DOHH2 (cell line): Measurements from ENCODE around the gene HINFP.
A peak's percentile ranks its signal among the peaks of the same experiment; 100 is the strongest.

Experiments
- H3F3A ChIP-seq: fragments of 200-600 bp; sonication (generic), shearing (Covaris generic); 2 replicates; pipeline ENCODE4 v1.6.0; 2016; ENCODE audit warnings: antibody characterized with exemption, mild to moderate bottlenecking; ENCODE audit not compliant: control insufficient read depth, insufficient read depth
- H3K27ac ChIP-seq: fragments of 200-600 bp; sonication (generic); 2 replicates; pipeline ENCODE4 v1.5.1; 2014; ENCODE audit warnings: low read depth, mild to moderate bottlenecking, low read length, moderate library complexity
- H3K27me3 ChIP-seq: fragments of 200-600 bp; sonication (generic); 2 replicates; pipeline ENCODE4 v1.6.1; 2014; ENCODE audit warnings: mild to moderate bottlenecking, low read length, mixed read lengths; ENCODE audit not compliant: control insufficient read depth
- H3K36me3 ChIP-seq: fragments of 200-600 bp; sonication (generic); 2 replicates; pipeline ENCODE4 v1.6.1; 2014; ENCODE audit warnings: mild to moderate bottlenecking, low read length, moderate library complexity, mixed read lengths; ENCODE audit not compliant: control insufficient read depth
- H3K4me1 ChIP-seq: fragments of 200-600 bp; sonication (generic); 2 replicates; pipeline ENCODE4 v1.6.1; 2014; ENCODE audit warnings: mild to moderate bottlenecking, low read length, mixed read lengths; ENCODE audit not compliant: control insufficient read depth
- H3K4me2 ChIP-seq: fragments of 200-600 bp; sonication (generic); 2 replicates; pipeline ENCODE4 v1.6.0; 2014; ENCODE audit warnings: mild to moderate bottlenecking, low read length, moderate library complexity
- H3K4me3 ChIP-seq: fragments of 200-600 bp; sonication (generic); 2 replicates; pipeline ENCODE4 v1.5.1; 2014; ENCODE audit warnings: mild to moderate bottlenecking, low read length, mixed read lengths
- H3K79me2 ChIP-seq: fragments of 200-600 bp; sonication (generic); 2 replicates; pipeline ENCODE4 v1.6.1; 2014; ENCODE audit warnings: mild to moderate bottlenecking, low read length, mixed read lengths; ENCODE audit not compliant: control insufficient read depth
- H3K9me2 ChIP-seq: fragments of 200-600 bp; sonication (generic); replicated peaks from 2 replicates; pipeline ENCODE4 v1.6.1; 2014; ENCODE audit warnings: mild to moderate bottlenecking, low read length, mixed read lengths; ENCODE audit not compliant: control insufficient read depth
- H3K9me3 ChIP-seq: fragments of 200-600 bp; sonication (generic); 2 replicates; pipeline ENCODE4 v1.6.1; 2014; ENCODE audit warnings: antibody characterized with exemption, low read length, mixed read lengths; ENCODE audit not compliant: control insufficient read depth, insufficient read depth
- H4K20me1 ChIP-seq: fragments of 200-600 bp; sonication (generic); 2 replicates; pipeline ENCODE4 v1.6.0; 2014; ENCODE audit warnings: low read depth, mild to moderate bottlenecking, antibody characterized with exemption, low read length, moderate library complexity; ENCODE audit not compliant: control insufficient read depth, insufficient read depth
- EZH2phosphoT487 ChIP-seq: fragments of 200-600 bp; sonication (generic); IDR thresholded peaks from 2 replicates; pipeline ENCODE4 v1.6.1; 2017; ENCODE audit warnings: borderline replicate concordance, mild to moderate bottlenecking, antibody characterized with exemption, low read length, moderate library complexity, mixed read lengths
- TF ChIP-seq, protein P1 (sequence below): fragments of 200-600 bp; sonication (generic); IDR thresholded peaks from one replicate; pipeline ENCODE4 v1.5.1; 2014; ENCODE audit warnings: antibody characterized with exemption, mild to moderate bottlenecking, low read depth, low read length; ENCODE audit not compliant: poor library complexity, severe bottlenecking

HINFP gene

GRCh38 chr11:119155733-119156492, 34.5 kb downstream of the HINFP start:
- peaks cover 60% of the 10 kb centered on the region for H3K27me3 ChIP-seq
- no peaks in the 10 kb centered on the region for H3F3A ChIP-seq
- H3K27ac ChIP-seq: no peak overlapping the region
- H3K4me3 ChIP-seq: no peak overlapping the region
- H3K36me3 ChIP-seq: no peaks in the 10 kb centered on the region
- no peaks in the 10 kb centered on the region for H3K9me3 ChIP-seq
- no peaks in the 10 kb centered on the region for H3K79me2 ChIP-seq
- H3K4me2 ChIP-seq: no peak overlapping the region
- no peaks in the 10 kb centered on the region for H4K20me1 ChIP-seq
- no peak for TF ChIP-seq EZH2phosphoT487
- TF ChIP-seq, protein P1, sequence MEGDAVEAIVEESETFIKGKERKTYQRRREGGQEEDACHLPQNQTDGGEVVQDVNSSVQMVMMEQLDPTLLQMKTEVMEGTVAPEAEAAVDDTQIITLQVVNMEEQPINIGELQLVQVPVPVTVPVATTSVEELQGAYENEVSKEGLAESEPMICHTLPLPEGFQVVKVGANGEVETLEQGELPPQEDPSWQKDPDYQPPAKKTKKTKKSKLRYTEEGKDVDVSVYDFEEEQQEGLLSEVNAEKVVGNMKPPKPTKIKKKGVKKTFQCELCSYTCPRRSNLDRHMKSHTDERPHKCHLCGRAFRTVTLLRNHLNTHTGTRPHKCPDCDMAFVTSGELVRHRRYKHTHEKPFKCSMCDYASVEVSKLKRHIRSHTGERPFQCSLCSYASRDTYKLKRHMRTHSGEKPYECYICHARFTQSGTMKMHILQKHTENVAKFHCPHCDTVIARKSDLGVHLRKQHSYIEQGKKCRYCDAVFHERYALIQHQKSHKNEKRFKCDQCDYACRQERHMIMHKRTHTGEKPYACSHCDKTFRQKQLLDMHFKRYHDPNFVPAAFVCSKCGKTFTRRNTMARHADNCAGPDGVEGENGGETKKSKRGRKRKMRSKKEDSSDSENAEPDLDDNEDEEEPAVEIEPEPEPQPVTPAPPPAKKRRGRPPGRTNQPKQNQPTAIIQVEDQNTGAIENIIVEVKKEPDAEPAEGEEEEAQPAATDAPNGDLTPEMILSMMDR: peak; percentile 16
- H3K4me1 ChIP-seq: no peaks in the 10 kb centered on the region
- H3K9me2 ChIP-seq: no peaks in the 10 kb centered on the region

DNA sequence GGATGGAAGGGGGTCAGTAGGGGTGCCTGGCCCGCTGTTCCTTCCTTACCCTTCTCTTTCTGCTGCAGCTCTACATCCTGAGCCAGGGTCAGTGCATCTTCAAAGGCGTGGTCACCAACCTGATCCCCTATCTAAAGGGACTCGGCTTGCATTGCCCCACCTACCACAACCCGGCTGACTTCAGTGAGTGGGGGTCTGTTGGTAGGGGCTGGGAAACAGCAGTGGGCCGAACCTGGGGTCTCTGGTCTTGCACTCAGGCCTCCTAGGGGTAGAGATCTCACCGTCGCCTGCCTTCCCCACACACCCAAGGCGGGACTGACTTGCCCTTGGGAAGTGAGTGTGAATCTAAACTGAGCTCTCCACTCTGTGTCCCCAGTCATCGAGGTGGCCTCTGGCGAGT, 35.1 kb downstream of the HINFP start:
- no peak overlapping the region for H3K4me2 ChIP-seq
- no peak overlapping the region for H3K27ac ChIP-seq

DNA sequence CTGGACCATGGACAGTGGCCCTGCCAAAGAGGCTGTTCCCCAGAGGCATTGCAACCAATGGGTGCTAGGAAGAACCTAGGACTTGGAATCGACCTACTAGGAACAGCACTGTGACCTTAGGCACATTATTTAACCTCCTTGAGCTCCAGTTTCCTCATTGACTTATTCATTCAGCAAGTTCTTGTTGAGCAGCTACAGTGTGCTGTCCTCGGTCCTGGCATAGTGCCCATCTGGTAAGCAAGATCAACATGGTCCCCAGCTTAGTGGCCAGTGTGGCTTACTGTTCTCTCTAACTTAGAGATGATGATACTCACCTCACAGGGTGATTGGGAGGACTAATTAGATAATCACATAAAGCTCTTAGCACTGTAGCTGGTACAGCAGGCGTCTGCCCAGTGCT, 35.7 kb downstream of the HINFP start:
- Histone ChIP-seq H4K20me1 (no peaks in the 10 kb centered on the region), H3K4me1 (no peaks in the 10 kb centered on the region), H3K79me2 (no peaks in the 10 kb centered on the region), H3K9me2 (no peaks in the 10 kb centered on the region), H3F3A (no peaks in the 10 kb centered on the region), H3K27me3 (peaks cover 48% of the 10 kb centered on the region), H3K4me2 (no peak overlapping the region), H3K27ac (no peak overlapping the region), H3K4me3 (no peak overlapping the region), H3K36me3 (no peaks in the 10 kb centered on the region), H3K9me3 (no peaks in the 10 kb centered on the region)
- no peak for TF ChIP-seq EZH2phosphoT487
- TF ChIP-seq, protein P1: no peak

More for the DNA sequence above, 35.1 kb downstream of the HINFP start:
- no peak for TF ChIP-seq EZH2phosphoT487
- TF ChIP-seq, protein P1: no peak
- Histone ChIP-seq H3K79me2 (no peaks in the 10 kb centered on the region), H3K27me3 (peaks cover 54% of the 10 kb centered on the region), H3K9me3 (no peaks in the 10 kb centered on the region), H3K4me3 (no peak overlapping the region), H3K9me2 (no peaks in the 10 kb centered on the region), H3K36me3 (no peaks in the 10 kb centered on the region), H3F3A (no peaks in the 10 kb centered on the region), H3K4me1 (no peaks in the 10 kb centered on the region), H4K20me1 (no peaks in the 10 kb centered on the region)
